Glutamatergic neuron (in vitro differentiated cells): ENCODE data around the gene SIPA1. TPM values are rescaled to one million over a fixed set of nuclear protein-coding genes. Genes with fewer than 3 reads are reported as not detected.
A peak's percentile ranks its signal among the peaks of the same experiment; 100 is the strongest.

Experiments used
- DNase-seq: peaks from one replicate; pipeline ENCODE4 v3.0.0; 2022
- H3K27ac Mint-ChIP-seq: one replicate; pipeline ENCODE4 v1.8.0; 2020; ENCODE audit warnings: mild to moderate bottlenecking, mixed read lengths, inconsistent platforms; ENCODE audit not compliant: unreplicated experiment
- H3K27me3 Mint-ChIP-seq: one replicate; pipeline ENCODE4 v1.8.0; 2020; ENCODE audit warnings: mild to moderate bottlenecking, moderate library complexity, mixed read lengths, inconsistent platforms; ENCODE audit not compliant: unreplicated experiment
- H3K36me3 Mint-ChIP-seq: one replicate; pipeline ENCODE4 v1.8.0; 2020; ENCODE audit warnings: mild to moderate bottlenecking, mixed read lengths, inconsistent platforms; ENCODE audit not compliant: unreplicated experiment
- H3K4me1 Mint-ChIP-seq: one replicate; pipeline ENCODE4 v1.8.0; 2020; ENCODE audit warnings: mild to moderate bottlenecking, low read depth, mixed read lengths, inconsistent platforms; ENCODE audit not compliant: unreplicated experiment
- H3K4me3 Mint-ChIP-seq: one replicate; pipeline ENCODE4 v1.8.0; 2020; ENCODE audit warnings: mild to moderate bottlenecking, mixed read lengths, inconsistent platforms; ENCODE audit not compliant: unreplicated experiment
- H3K9me3 Mint-ChIP-seq: one replicate; pipeline ENCODE4 v1.8.0; 2020; ENCODE audit warnings: mild to moderate bottlenecking, moderate library complexity, mixed read lengths, inconsistent platforms; ENCODE audit not compliant: unreplicated experiment
- total RNA-seq: library from RNA; stranded (reverse); fragmentation: NEBNext Ultra II Directional; extraction: Animal tissue kit (Norgen Biotek cat#: 25700); gene quantifications from one replicate; pipeline ENCODE4 v1.2.1, GENCODE V29; 2021; ENCODE audit not compliant: unreplicated experiment
- TF ChIP-seq, protein P1 (sequence below): fragments of 200-600 bp; sonication (generic); IDR thresholded peaks from one replicate; pipeline ENCODE4 v1.5.0; 2021; ENCODE audit not compliant: partially characterized antibody, unreplicated experiment

Gene SIPA1
- total RNA-seq, 1 donor from 2014 or later: 21.4 TPM

DNA sequence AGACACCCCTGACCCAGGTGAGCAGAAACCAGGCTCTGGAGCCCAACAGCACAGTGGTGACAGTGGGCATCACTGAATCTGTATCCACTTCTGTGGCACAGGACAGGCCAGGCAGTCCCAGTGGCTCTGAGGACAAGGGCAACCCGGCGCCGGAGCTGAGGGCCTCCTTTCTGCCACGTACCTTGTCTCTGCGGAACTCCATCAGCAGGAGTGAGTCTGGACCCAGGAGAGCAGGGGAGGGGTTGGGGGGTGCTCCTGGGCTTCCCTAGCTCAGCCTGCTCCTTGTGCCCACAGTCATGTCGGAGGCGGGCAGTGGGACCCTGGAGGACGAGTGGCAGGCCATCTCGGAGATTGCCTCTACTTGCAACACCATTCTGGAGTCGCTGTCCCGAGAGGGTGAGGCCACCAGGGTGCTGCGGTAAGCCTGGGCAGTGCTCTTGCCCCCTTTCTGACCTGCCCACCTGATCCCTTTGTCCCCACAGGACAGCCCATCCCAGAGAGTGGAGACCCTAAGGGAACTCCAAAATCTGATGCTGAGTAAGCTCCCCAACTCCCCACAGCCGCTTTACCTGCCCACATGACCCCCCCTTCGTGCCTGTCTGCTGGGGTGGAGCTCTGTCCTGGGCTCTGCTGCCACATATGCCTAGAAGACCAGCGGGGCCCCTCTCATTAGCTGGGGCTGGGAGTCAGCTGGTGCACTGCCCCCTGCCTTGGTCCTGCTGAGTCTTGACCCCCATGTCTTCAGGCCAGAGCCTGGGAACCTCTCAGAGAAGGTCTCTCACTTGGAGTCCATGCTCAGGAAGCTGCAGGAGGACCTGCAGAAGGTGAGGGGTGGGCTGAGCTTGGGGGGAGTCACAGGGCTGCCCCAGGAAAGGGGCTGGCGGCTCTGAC is 12.0 kb downstream of the SIPA1 start:
- TF ChIP-seq, protein P1, sequence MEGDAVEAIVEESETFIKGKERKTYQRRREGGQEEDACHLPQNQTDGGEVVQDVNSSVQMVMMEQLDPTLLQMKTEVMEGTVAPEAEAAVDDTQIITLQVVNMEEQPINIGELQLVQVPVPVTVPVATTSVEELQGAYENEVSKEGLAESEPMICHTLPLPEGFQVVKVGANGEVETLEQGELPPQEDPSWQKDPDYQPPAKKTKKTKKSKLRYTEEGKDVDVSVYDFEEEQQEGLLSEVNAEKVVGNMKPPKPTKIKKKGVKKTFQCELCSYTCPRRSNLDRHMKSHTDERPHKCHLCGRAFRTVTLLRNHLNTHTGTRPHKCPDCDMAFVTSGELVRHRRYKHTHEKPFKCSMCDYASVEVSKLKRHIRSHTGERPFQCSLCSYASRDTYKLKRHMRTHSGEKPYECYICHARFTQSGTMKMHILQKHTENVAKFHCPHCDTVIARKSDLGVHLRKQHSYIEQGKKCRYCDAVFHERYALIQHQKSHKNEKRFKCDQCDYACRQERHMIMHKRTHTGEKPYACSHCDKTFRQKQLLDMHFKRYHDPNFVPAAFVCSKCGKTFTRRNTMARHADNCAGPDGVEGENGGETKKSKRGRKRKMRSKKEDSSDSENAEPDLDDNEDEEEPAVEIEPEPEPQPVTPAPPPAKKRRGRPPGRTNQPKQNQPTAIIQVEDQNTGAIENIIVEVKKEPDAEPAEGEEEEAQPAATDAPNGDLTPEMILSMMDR: no peak
- H3K27me3 Mint-ChIP-seq: peaks cover 17% of the 10 kb centered on the region
- no peak overlapping the region for H3K4me3 Mint-ChIP-seq
- H3K27ac Mint-ChIP-seq: no peak overlapping the region
- no peaks in the 10 kb centered on the region for H3K36me3 Mint-ChIP-seq
- peak; percentile 17 for DNase-seq
- H3K4me1 Mint-ChIP-seq: peaks cover 12% of the 10 kb centered on the region
- peaks cover 17% of the 10 kb centered on the region for H3K9me3 Mint-ChIP-seq

- H3K4me1 Mint-ChIP-seq: peaks cover 12% of the 10 kb centered on the region
- no peak overlapping the region for H3K4me3 Mint-ChIP-seq
- TF ChIP-seq, protein P1: no peak
- no peak overlapping the region for H3K27ac Mint-ChIP-seq
- DNase-seq: peak; percentile 61
- H3K9me3 Mint-ChIP-seq: peaks cover 17% of the 10 kb centered on the region
- peaks cover 17% of the 10 kb centered on the region for H3K27me3 Mint-ChIP-seq
- H3K36me3 Mint-ChIP-seq: no peaks in the 10 kb centered on the region
Measured at GRCh38 chr11:65650547-65651338, 12.8 kb downstream of the SIPA1 start.

DNA sequence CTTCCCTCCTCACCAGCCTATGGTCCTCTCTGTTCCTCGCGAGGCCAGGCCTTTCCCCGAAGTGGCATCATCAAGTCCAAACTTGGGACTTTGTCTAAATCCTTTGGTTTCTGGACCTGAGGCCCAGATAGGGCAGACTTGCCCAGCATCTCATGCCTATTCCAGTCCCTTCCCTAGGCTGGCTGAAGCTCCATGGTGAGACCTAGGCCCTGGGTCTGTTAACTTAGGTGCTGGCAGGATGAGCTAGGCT is 13.4 kb downstream of the SIPA1 start:
- Mint-ChIP-seq H3K4me3 (peak overlapping the region; percentile 89), H3K27ac (no peak overlapping the region), H3K27me3 (peaks cover 17% of the 10 kb centered on the region), H3K9me3 (peaks cover 17% of the 10 kb centered on the region), H3K4me1 (peaks cover 12% of the 10 kb centered on the region), H3K36me3 (no peaks in the 10 kb centered on the region)
- TF ChIP-seq, protein P1: no peak
- no peak for DNase-seq

DNA sequence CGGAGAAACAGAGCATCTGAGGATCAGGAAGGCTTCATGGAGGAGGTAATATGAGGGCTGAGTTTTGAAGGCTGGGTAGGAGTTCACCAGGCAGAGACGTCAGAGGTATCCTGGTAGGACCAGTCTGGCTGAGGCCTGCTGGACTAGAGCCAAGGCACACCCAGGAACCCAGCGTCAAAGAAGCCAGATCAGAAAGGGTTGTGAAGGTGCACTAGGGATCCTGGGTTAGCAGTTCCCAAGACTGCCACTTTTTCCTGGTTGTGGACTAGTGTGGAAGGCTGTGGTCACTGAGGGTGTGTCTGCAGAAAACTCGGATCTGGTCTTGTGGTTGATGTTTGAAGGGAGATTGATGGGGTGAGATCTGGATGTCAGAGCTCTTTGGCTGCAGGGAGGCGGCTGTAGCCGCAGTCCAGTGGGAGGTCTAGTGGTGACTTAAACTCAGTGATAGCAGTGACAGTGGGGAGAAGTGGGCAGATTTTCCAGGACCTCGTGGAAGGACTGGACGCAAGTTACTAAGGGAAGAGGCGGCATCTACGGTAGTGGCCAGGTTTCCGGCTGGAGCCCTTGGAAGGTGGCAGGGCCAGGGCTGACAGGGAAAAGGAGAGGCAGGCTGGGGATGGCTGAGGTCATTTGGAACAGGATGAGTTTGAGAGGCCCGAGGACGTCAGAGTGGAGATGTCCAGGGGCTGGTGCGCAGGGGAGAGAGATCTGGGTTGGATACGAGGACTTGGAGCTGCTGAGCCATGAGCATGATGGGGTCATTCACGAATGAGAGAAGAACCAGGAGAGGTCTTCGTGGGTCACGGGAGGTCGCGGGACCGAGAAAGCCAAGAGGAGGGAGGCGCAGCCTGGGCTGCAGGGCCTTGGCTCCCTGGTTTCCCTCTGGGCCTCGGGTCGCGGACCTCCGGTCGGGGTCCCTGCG is 13.9 kb downstream of the SIPA1 start:
- peaks cover 17% of the 10 kb centered on the region for H3K9me3 Mint-ChIP-seq
- peak overlapping the region; percentile 52 for H3K27ac Mint-ChIP-seq
- H3K36me3 Mint-ChIP-seq: peaks cover under 1% of the 10 kb centered on the region
- DNase-seq: no peak
- H3K4me3 Mint-ChIP-seq: peak overlapping the region; percentile 89
- peaks cover 12% of the 10 kb centered on the region for H3K4me1 Mint-ChIP-seq
- H3K27me3 Mint-ChIP-seq: peaks cover 18% of the 10 kb centered on the region
- TF ChIP-seq, protein P1: no peak
